Measurements from ENCODE around the gene YAP1. TPM values are rescaled to one million over a fixed set of nuclear protein-coding genes. Genes with fewer than 3 reads are reported as not detected.

The YAP1 gene
- total RNA-seq, 4 donors from 2014 or later: 122 to 202 (median 170) TPM

GRCh38 chr11:102230911-102231310 lies 120.7 kb downstream of the YAP1 start:
- TF ChIP-seq, protein P1, sequence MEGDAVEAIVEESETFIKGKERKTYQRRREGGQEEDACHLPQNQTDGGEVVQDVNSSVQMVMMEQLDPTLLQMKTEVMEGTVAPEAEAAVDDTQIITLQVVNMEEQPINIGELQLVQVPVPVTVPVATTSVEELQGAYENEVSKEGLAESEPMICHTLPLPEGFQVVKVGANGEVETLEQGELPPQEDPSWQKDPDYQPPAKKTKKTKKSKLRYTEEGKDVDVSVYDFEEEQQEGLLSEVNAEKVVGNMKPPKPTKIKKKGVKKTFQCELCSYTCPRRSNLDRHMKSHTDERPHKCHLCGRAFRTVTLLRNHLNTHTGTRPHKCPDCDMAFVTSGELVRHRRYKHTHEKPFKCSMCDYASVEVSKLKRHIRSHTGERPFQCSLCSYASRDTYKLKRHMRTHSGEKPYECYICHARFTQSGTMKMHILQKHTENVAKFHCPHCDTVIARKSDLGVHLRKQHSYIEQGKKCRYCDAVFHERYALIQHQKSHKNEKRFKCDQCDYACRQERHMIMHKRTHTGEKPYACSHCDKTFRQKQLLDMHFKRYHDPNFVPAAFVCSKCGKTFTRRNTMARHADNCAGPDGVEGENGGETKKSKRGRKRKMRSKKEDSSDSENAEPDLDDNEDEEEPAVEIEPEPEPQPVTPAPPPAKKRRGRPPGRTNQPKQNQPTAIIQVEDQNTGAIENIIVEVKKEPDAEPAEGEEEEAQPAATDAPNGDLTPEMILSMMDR (IDR thresholded peaks at IDR 0.05; ENCODE audit: low read depth): no peak

DNA sequence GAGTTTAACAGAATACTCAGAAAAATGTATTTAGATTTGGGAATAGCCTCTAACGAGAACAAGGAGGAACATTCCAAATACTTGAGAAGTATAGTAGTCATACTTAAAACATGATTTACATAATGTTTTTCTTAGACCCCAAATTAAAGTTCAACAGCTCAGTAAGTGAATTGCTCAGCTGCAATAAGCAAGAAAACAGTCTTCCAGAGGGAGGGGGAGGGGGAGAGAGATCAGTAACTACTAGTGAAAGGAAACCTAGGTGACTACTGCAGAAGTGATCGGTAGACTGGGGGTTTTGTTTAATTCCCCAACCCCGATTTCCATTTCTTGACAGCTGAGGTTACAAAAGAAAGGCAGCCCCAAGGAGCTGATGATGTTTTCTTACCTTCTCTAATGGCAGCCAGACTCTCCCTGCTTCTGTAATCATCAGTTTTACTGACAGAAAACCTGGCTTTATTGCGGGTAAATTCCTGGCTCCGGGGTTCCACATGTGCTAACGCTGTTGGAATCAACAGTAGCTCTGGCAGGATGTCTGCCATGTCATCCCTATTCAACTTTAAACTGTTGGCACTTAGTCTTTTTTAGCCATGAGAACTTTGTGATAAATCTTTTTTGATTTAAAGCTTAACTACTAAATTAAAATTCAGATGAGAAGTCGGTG lies 124.7 kb downstream of the YAP1 start:
- TF ChIP-seq, protein P1 (IDR thresholded peaks at IDR 0.05; ENCODE audit: low read depth): no peak

GRCh38 chr11:102237096-102237735 lies 127.0 kb downstream of the YAP1 start:
- TF ChIP-seq, protein P1 (IDR thresholded peaks at IDR 0.05; ENCODE audit: low read depth): no peak

DNA sequence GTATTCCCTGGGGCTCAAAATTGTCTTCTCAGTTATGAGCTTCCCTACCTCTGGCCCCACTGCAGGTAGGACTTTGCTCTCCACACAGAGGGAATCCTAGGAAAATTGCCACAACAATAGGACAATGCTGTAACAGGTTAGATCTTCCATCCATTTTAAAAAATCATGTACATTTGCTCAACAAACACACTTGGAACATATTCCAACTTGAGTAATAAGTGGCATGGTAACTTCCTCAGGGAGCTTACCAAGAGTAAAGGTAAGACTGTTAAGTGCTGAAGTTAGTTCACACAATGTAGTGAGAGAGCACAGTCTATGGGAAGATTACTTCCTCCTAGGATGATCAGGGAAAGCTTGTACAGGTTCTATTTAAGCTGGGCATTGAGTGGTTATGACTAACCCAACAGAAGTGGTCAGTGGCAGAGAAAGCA lies 128.2 kb downstream of the YAP1 start:
- TF ChIP-seq, protein P1 (IDR thresholded peaks at IDR 0.05; ENCODE audit: low read depth): no peak

DNA sequence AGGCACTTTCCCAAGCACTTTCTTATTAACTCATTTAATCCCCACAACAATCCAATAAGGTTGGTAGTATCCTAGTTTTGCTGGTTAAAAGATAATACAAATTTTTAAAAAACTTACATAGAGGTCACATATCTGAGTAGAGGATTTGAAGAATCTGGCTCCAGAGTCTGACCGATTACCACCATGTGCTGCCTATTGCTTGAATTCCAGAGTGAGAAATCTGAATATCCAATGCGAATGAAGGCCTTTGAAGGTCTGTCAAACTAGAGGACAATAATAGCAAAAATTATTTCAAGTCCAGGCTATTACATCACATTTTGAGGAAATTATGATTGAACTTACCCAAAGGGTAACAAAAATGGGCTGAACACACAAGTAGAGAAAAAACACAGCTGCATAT lies 129.2 kb downstream of the YAP1 start:
- TF ChIP-seq, protein P1 (IDR thresholded peaks at IDR 0.05; ENCODE audit: low read depth): no peak

DNA sequence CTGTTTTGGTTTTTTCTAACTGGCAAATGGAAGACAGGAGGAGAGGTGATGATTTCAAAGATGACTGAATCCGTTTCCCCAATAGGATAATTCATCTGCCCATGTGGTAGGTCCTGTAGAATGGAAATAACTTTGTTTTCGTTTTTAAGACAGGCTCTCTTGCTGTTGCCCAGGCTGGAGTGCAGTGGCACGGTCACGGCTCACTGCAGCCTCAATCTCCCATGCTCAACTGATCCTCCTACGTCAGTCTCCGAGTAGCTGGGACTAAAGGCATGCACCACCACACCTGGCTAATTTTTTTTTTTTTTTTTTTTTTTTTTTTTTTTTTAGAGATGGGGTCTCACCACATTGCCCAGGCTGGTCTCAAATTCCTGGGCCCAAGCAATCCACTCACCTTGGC lies 129.7 kb downstream of the YAP1 start:
- TF ChIP-seq, protein P1 (IDR thresholded peaks at IDR 0.05; ENCODE audit: low read depth): no peak

- TF ChIP-seq, protein P1 (IDR thresholded peaks at IDR 0.05; ENCODE audit: low read depth): no peak
Measured at GRCh38 chr11:102240502-102240901, 130.3 kb downstream of the YAP1 start.

Measured in subcutaneous adipose tissue (tissue), 4 donors.